NCI-H345 (cell line): ENCODE data around the gene PBX3.
A peak's percentile ranks its signal among the peaks of the same experiment; 100 is the strongest.

ENCODE experiments used
- DNase-seq: peaks from one replicate; lab custom pipeline; 2025; lab: John Stamatoyannopoulos, UW

Gene PBX3

GRCh38 chr9:125950880-125951471 lies 203.8 kb downstream of the PBX3 start:
- DNase-seq, result no peak

GRCh38 chr9:125953314-125954019 lies 206.3 kb downstream of the PBX3 start:
- DNase-seq, result no peak

DNA sequence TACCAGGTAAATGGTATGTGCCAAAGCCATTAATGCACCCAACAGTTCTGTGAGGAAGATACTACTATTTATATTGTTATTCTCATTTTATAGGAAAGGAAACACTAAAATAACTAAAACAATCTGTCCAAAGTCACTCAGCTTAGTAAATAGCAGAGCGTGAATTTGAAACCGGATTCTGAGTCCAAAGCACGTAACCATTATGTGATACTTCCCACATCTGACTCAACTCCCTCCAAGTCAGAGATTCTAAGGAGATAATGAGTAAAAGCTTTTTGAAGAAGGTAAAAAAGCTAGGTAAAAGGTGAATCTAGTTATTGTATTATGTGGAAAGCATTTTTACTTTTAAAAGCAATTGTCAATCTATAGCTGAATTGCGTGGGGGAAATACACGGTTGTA lies 208.9 kb downstream of the PBX3 start:
- no peak for DNase-seq

GRCh38 chr9:125959315-125959714 lies 212.1 kb downstream of the PBX3 start:
- no peak for DNase-seq

DNA sequence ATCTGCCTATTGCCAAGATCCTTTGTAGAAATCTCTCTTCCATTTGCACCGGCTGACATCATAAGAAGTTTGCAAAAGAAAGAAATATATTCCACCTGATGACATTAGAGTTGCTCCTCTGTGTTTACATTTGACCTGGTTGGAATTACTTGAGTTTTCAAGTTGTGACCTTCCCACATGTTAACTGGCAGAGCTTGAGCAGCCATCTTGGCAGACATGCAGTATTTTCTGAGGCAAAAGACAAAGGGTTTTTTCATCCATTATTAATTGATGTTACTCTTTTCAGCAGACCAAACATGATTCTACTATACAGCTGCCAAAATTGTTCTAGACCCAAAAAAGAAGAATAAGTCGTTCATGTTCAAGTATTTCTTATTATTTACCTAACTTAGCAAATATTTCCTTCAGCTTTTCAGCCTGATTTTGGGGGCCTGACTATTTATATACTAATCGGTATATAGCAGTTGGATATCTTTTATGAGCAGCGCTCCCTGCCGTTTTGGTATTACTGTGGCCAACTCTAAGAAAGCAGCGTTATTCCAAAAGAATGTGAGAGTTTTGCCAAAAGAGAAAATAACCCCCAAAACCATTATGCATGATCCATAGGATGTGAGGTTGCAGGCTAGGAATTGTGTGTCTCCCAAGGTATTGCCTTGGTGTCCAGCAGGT lies 212.9 kb downstream of the PBX3 start:
- DNase-seq, result no peak

DNA sequence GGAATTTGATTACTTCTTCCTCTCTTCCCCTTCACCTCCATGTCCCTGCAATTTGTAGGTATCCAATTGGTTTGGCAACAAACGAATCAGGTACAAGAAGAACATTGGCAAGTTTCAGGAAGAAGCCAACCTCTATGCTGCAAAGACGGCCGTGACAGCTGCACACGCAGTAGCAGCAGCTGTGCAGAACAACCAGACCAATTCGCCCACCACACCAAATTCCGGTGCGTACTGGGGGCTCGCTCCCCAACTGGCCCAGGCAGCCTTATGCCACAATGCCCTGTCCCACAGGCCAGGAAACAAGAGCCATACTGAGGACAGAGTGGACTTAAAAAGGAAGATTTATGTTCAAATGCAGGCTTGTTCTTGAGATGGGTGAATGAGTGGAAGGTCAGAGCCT lies 213.5 kb downstream of the PBX3 start:
- DNase-seq, result no peak

- DNase-seq, result no peak
Measured at GRCh38 chr9:125961072-125961471, 213.9 kb downstream of the PBX3 start.

DNA sequence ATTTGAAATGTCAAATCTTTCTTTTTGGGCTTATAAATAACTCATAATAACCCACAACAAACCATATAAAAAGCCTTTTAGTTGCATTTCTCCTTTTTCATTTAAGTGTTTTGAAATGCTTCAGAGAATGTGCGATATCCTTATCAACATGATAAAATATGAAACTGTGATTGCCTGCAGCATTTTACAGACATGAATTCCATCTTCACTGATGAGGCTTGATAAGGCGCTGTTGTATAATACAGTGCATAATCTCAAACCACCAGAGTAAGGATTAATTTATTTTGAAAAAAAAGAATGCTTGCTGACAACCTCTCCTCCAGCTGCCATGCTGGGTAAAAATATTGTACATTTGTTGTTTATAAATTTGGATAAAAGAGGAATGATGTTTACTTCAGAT lies 216.8 kb downstream of the PBX3 start:
- no peak for DNase-seq

DNA sequence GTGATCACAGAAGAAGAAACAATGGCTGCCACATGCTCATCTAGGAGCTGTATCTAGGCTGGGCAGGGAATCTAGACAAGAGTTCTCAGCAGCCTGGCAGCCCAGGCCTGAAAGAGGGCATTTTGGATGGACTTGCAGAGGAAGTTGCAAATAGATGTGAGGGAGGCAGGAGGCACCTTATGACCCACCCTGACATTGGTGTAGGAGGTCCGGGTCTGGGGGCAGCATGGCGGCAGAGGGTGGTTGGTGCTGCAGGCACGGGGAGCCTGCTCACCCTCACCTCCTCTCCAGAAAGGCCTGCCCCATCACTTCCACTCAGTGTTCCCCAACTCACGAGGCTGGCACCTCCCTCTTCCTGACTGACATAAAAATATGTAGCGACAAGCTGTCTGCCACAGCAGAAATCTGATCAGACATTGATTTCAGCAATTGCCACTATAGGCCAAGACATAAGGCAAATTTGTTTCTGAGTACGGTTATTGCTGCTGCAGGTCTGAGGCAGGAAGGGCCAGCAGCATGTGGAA lies 217.6 kb downstream of the PBX3 start:
- no peak for DNase-seq

DNA sequence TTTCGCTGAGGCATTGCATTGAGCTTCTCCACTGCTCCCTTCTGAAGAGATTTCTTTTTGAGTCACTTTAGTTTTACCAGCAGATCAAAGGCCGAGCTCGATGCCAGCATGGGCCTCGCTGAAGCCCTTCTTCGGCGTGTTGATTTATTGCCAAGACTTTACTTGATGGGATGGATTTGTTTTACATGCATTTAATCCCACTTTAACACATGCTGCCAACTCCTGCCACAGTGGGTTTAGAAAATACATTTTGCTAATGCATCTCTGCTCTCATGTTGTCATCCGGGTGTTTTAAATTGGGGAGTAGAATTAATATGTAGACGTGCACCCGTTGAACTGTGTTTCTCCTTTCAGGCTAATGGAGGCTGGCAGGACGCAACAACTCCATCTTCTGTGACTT lies 218.3 kb downstream of the PBX3 start:
- no peak for DNase-seq

- DNase-seq, result no peak
Measured at GRCh38 chr9:125966466-125966865, 219.3 kb downstream of the PBX3 start.

DNA sequence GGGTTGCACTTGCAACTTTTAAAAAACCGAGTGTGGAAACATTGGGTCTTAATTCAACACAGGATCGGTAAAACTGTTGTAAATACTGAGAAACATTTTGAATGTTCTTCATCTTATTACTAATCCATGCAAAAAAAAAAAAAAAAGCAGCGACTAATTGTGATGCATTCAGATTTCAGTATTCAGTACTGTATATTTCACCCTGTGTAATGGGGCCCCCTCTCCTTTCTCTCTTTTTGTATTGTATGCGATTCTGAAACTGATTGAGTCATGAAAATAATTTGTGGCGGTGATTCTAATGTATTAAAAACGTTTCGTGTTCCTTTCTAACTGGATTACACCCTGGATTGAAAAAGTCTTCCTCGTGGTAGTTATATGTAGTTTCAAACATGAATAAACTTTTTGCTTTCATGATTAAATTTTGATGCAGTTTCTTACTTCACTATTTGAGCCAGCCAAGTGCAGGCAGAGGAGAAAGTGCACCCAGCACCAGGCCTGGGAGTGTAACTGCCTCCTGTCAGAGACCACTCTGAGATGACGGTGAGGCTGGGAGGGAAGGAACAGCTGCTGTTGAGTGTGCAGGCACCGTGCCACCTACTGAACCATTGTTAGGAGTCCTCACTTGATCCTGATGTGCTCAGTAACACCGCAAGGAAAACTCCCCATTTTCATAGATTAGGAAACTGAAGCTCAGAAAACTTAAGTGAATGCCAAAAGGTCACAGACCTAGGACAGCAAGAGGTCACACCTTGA lies 220.0 kb downstream of the PBX3 start:
- peak; percentile 44 for DNase-seq

DNA sequence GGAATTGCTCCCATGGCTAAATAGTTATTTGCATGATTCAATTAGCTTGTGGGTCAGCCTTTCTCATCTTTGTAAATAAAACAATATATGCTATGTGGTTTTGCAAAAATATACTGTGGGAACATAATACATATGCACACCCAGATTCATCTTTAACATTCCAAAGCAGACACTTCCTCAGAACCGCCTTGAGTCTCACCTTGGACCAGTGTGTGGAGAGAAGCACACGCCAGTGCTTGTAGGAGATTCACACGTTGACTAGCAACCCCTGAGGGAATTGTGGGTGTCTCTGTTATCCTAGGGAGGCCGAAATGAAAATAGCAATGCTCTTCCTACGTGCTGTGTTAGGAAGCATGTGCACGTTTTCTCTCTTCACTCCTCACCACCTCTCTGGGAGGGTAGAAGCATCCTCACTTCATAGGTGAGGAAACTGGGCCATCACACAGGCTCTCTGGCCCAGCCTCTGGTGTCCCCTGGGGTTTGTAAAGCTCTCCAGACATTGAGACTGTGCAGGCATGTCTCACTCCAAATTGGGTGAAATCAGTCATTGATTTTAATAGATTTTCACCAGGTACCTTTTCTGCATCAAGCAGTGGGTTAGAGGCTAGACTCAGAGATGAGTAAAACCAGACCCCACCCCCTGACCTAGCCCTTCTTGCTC lies 221.7 kb downstream of the PBX3 start:
- no peak for DNase-seq

- no peak for DNase-seq
Measured at GRCh38 chr9:125969462-125969861, 222.3 kb downstream of the PBX3 start.

GRCh38 chr9:125969868-125970267 lies 222.7 kb downstream of the PBX3 start:
- DNase-seq, result no peak

DNA sequence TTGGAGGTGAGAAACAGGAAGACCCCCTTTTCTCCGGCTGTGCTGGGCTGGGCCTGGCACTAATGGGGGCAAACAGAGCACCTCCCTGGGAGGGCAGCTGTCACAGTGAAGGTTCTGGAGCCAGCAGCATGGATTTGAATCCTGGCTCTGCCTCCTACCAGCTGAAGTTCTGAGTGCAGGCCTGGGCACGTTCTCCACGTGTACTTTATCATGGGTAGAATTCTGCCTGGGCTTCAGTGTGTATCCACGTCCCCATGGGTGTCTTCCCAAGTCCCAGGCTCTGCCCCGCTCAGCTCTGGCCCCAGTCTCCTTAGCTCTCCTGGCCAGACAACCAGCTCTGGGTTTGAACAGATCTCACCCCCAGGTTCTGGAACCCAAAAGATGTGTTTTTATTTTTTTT lies 223.2 kb downstream of the PBX3 start:
- no peak for DNase-seq

GRCh38 chr9:125971050-125971449 lies 223.9 kb downstream of the PBX3 start:
- no peak for DNase-seq

DNA sequence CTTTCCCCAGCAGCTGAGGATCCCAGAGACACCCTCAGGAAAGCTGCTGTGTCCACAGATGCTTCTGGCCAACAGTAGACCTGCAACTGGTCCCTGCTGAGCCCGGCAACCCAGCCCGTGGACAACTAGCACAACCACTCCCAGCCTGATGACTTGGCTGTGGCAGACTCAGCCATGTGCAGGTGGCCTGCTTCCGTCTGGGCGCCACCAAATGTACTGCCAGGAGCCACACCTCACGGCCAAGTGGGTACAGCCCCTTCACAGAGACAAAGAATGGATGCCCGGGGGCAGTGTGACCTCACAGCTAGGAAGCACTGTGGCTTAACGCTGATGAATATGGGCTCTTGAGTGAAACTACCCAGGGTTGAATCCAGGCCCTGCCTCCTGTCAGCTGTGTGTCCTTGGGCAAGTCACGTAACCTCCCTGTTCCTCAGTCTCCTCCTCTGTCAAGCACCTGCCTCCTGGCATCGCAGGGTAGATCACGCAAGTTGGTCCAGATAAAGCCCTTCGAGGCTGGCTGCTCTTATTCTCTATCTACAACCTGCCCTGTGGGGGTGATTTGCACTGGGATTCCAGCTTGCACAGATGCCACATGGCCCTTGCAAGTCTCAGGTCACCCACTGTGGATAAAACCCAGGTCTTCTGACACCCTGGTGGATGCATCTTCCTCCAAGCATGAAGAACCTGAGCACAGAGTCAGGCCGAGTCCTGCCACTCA lies 225.0 kb downstream of the PBX3 start:
- DNase-seq, result peak; percentile 14

DNA sequence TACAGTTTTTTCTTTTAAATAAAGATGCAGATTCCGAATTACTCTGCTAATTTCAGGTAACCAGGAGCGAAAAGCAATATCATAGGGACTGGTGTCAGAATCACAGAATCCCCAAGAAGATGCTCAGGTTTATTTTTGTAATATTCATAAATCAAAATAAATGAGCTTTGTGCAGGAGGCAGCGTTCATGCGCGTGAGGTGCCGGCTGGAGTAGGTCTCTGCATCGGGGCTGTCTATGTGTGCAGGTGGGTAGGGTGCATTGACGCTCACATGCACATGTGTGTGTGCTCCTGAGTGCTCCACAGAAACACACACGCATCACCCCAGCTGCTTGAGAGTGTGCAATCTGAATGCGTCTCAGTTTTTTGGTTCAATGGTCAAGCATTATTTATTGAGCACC lies 226.4 kb downstream of the PBX3 start:
- no peak for DNase-seq

- no peak for DNase-seq
Measured at GRCh38 chr9:125974705-125975104, 227.5 kb downstream of the PBX3 start.

DNA sequence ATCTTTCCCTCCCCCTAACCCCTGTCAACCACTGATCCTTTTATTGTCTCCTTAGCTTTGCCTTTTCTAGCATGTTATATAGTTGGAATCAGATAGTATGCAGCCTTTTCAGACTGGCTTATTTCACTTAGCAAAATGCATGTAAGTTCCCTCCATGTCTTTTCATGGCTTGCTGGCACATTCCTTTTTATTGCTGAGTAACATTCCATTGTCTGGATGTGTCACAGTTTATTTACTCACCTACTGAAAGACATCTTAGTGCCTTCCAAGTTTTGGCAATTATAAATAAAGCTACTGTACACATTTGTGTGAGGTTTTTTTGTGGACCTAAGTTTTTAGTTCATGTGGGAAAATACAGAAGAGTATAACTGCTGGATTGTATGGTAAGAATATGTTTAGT lies 230.1 kb downstream of the PBX3 start:
- DNase-seq, result no peak
